22Rv1 (cell line): ENCODE data around the gene PRKCB.

Experiments used
- CTCF ChIP-seq: fragments of 450-650 bp; IDR thresholded peaks from 2 replicates; pipeline ENCODE4 v1.5.1; 2017; ENCODE audit warnings: mild to moderate bottlenecking
- ZFX ChIP-seq: fragments of 450-650 bp; IDR thresholded peaks from 2 replicates; pipeline ENCODE4 v1.6.1; 2017; ENCODE audit warnings: antibody characterized with exemption, borderline replicate concordance

- TF ChIP-seq CTCF (no peak), ZFX (no peak)
Observed at GRCh38 chr16:24011237-24011636, 175.5 kb downstream of the PRKCB start.
